HEK293 (cell line): ENCODE results near the gene ARHGAP26.

Experiments
- CTCF ChIA-PET: fragments of 350-600 bp; formaldehyde crosslinking; extraction: SDS; loops from one replicate; lab custom pipeline; 2021; ENCODE audit warnings: antibody characterized with exemption; lab: Yijun Ruan, JAX
- POLR2A ChIA-PET: fragments of 300-600 bp; formaldehyde crosslinking; extraction: SDS; loops from one replicate; lab custom pipeline; 2020; ENCODE audit warnings: antibody characterized with exemption, inconsistent platforms; lab: Yijun Ruan, JAX
- H3K27ac ChIP-seq: fragments of 200-500 bp; sonication (Bioruptor generic); 2 replicates; pipeline ENCODE4 v1.5.1; 2014; ENCODE audit warnings: low read depth, low read length, control low read depth, inconsistent platforms; ENCODE audit errors: extremely low read depth
- H3K36me3 ChIP-seq, 2 experiments: fragments of 200-500 bp in 1 of 2; sonication (Bioruptor generic) in 1 of 2; 1 replicate in 1 of 2; 2 replicates in 1 of 2; pipeline ENCODE4 v1.5.1; 2014 to 2017; ENCODE audit warnings: inconsistent platforms in 2 of 2, low read length in 2 of 2; ENCODE audit not compliant: control insufficient read depth in 2 of 2, insufficient read depth in 1 of 2
- H3K4me1 ChIP-seq: fragments of 200-500 bp; sonication (Bioruptor generic); 2 replicates; pipeline ENCODE4 v1.5.1; 2014; ENCODE audit warnings: mild to moderate bottlenecking, low read length, inconsistent platforms; ENCODE audit not compliant: control insufficient read depth, insufficient read depth
- H3K4me3 ChIP-seq: 2 replicates; pipeline ENCODE4 v1.5.1; 2011; ENCODE audit warnings: low read depth, mild to moderate bottlenecking, control low read depth, low read length, moderate library complexity
- H3K9me3 ChIP-seq: fragments of 200-500 bp; sonication (Bioruptor generic); 2 replicates; pipeline ENCODE4 v1.5.1; 2014; ENCODE audit warnings: low read depth, low read length, inconsistent platforms; ENCODE audit not compliant: control insufficient read depth, insufficient read depth
- GFI1B ChIP-seq: fragments of 450-650 bp; formaldehyde crosslinking; IDR thresholded peaks from 2 replicates; pipeline ENCODE4 v1.5.1; 2016; ENCODE audit warnings: missing biosample characterization, missing genetic modification characterization
- KLF10 ChIP-seq: fragments of 450-650 bp; IDR thresholded peaks from 2 replicates; pipeline ENCODE4 v1.5.1; 2018; ENCODE audit warnings: missing biosample characterization, mild to moderate bottlenecking, missing genetic modification characterization
- PATZ1 ChIP-seq: fragments of 450-650 bp; formaldehyde crosslinking; IDR thresholded peaks from 2 replicates; pipeline ENCODE4 v1.5.1; 2016; ENCODE audit warnings: missing biosample characterization, missing genetic modification characterization
- PRDM10 ChIP-seq: fragments of 450-650 bp; formaldehyde crosslinking; IDR thresholded peaks from 2 replicates; pipeline ENCODE4 v1.5.1; 2016; ENCODE audit warnings: missing biosample characterization, missing genetic modification characterization
- PRDM4 ChIP-seq: fragments of 450-650 bp; formaldehyde crosslinking; IDR thresholded peaks from 2 replicates; pipeline ENCODE4 v1.5.1; 2017; ENCODE audit warnings: missing biosample characterization, missing genetic modification characterization
- REST ChIP-seq: fragments of 450-650 bp; formaldehyde crosslinking; IDR thresholded peaks from 2 replicates; pipeline ENCODE4 v1.5.1; 2016; ENCODE audit warnings: missing biosample characterization, missing genetic modification characterization
- SALL2 ChIP-seq: fragments of 450-650 bp; formaldehyde crosslinking; IDR thresholded peaks from 2 replicates; pipeline ENCODE4 v1.5.0; 2017; ENCODE audit warnings: missing biosample characterization, mild to moderate bottlenecking, missing genetic modification characterization, borderline replicate concordance
- SCRT1 ChIP-seq: fragments of 450-650 bp; formaldehyde crosslinking; IDR thresholded peaks from 2 replicates; pipeline ENCODE4 v1.5.1; 2016; ENCODE audit warnings: missing biosample characterization, missing genetic modification characterization, borderline replicate concordance
- ZBTB17 ChIP-seq: fragments of 450-650 bp; formaldehyde crosslinking; IDR thresholded peaks from 2 replicates; pipeline ENCODE4 v1.5.1; 2016; ENCODE audit warnings: missing biosample characterization, missing genetic modification characterization
- ZBTB44 ChIP-seq: fragments of 450-650 bp; IDR thresholded peaks from 2 replicates; pipeline ENCODE4 v1.5.1; 2018; ENCODE audit warnings: missing biosample characterization, mild to moderate bottlenecking, missing genetic modification characterization
- ZNF157 ChIP-seq: fragments of 450-650 bp; formaldehyde crosslinking; IDR thresholded peaks from 2 replicates; pipeline ENCODE4 v1.5.1; 2016; ENCODE audit warnings: missing biosample characterization, missing genetic modification characterization
- ZNF292 ChIP-seq: fragments of 450-650 bp; formaldehyde crosslinking; IDR thresholded peaks from 2 replicates; pipeline ENCODE4 v1.5.1; 2016; ENCODE audit warnings: low read depth, missing biosample characterization, missing genetic modification characterization, borderline replicate concordance
- ZNF311 ChIP-seq: fragments of 450-650 bp; formaldehyde crosslinking; IDR thresholded peaks from 2 replicates; pipeline ENCODE4 v1.5.1; 2017; ENCODE audit warnings: missing biosample characterization, missing genetic modification characterization, borderline replicate concordance
- ZNF37A ChIP-seq: fragments of 450-650 bp; IDR thresholded peaks from 2 replicates; pipeline ENCODE4 v1.5.1; 2018; ENCODE audit warnings: missing biosample characterization, missing genetic modification characterization
- ZNF624 ChIP-seq: fragments of 450-650 bp; formaldehyde crosslinking; IDR thresholded peaks from 2 replicates; pipeline ENCODE4 v1.5.1; 2017; ENCODE audit warnings: missing biosample characterization, missing genetic modification characterization
- ZNF639 ChIP-seq: fragments of 450-650 bp; formaldehyde crosslinking; IDR thresholded peaks from 2 replicates; pipeline ENCODE4 v1.5.1; 2016; ENCODE audit warnings: missing biosample characterization, missing genetic modification characterization
- ZNF658 ChIP-seq: fragments of 450-650 bp; formaldehyde crosslinking; IDR thresholded peaks from 2 replicates; pipeline ENCODE4; 2016; ENCODE audit warnings: missing biosample characterization, missing genetic modification characterization
- ZSCAN23 ChIP-seq: fragments of 450-650 bp; formaldehyde crosslinking; IDR thresholded peaks from 2 replicates; pipeline ENCODE4 v1.5.1; 2016; ENCODE audit warnings: missing biosample characterization, missing genetic modification characterization

ARHGAP26 gene

GRCh38 chr5:143062379-143062778 is 292.2 kb downstream of the ARHGAP26 start:
- H3K36me3 ChIP-seq: no peaks in the 10 kb centered on the region
- peaks cover 5% of the 10 kb centered on the region; the same call in 1 of the 2 replicates for H3K4me1 ChIP-seq
- no peak overlapping the region for H3K4me3 ChIP-seq
- ChIA-PET CTCF (interaction anchor here (1.4 kb wide), 1 partner anchor 137 kb away, joined by 4 read pairs; no protein-coding TSS in a partner anchor), POLR2A (no interaction called here)
- no peak for TF ChIP-seq KLF10 (tag by site-specific recombination)
- TF ChIP-seq ZNF624 (tag by site-specific recombination): no peak
- no peak for TF ChIP-seq ZNF292 (tag by site-specific recombination)
- no peak for TF ChIP-seq PRDM10 (tag by site-specific recombination)
- no peak for TF ChIP-seq ZNF37A (tag by site-specific recombination)
- no peak for TF ChIP-seq ZSCAN23 (tag by site-specific recombination)
- no peak for TF ChIP-seq SCRT1 (tag by site-specific recombination)
- TF ChIP-seq GFI1B (tag by site-specific recombination): no peak
- TF ChIP-seq PRDM4: no peak
- no peak for TF ChIP-seq ZNF311 (tag by site-specific recombination)
- no peak for TF ChIP-seq SALL2
- no peak for TF ChIP-seq REST
- no peak for TF ChIP-seq PATZ1 (tag by site-specific recombination)
- no peak for TF ChIP-seq ZNF639 (tag by site-specific recombination)
- no peak for TF ChIP-seq ZBTB44 (tag by site-specific recombination)
- TF ChIP-seq ZBTB17 (tag by site-specific recombination): no peak
- no peak for TF ChIP-seq ZNF658 (tag by site-specific recombination)
- TF ChIP-seq ZNF157: no peak
- no peak overlapping the region for H3K27ac ChIP-seq
- no peaks in the 10 kb centered on the region for H3K9me3 ChIP-seq
